Measurements from ENCODE around the gene PAK4.
"Not testable (repeated sequence)": the region's sequence is repeated elsewhere in the genome, so short reads cannot be mapped to it uniquely, and the experiment has no call there.

Gene PAK4

DNA sequence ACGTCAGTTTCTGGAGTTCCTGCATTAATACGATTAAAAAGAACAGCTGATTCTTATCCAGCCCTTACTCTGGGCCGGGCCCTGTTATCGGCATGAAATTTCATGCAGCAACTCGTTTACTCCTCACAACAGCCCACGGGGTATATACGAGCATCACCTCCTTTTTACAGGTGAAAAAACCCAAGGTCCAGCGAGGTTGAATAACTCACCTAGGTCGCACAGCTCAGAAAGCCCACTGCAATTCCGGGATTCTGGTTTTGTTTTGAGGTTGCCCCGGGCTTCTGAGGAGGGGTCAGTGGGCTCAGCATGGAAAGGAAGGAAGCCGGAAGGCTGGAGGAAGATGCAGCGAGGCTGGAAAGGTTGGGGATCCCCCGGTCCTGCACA, 42.0 kb upstream of the PAK4 start:
- peak overlapping the region; percentile 32 for H3K4me3 ChIP-seq (ENCODE audit: low read depth, low read length)
- DNase-seq (ENCODE audit: low read depth) = no peak
- no peak for TF ChIP-seq CTCF (IDR thresholded peaks at IDR 0.05; ENCODE audit: low read depth, low read length, missing control alignments)
- in situ Hi-C loops (cut with HindIII; ENCODE audit: low sequenced_read_pairs) = no loop called here

- peak within 1 kb of the TSS; percentile 32 for H3K4me3 ChIP-seq (ENCODE audit: low read depth, low read length)
- TF ChIP-seq CTCF (IDR thresholded peaks at IDR 0.05; ENCODE audit: low read depth, low read length, missing control alignments) = no peak
- no peak for DNase-seq (ENCODE audit: low read depth)
- in situ Hi-C loops (cut with HindIII; ENCODE audit: low sequenced_read_pairs) = no loop called here
Measured at GRCh38 chr19:39083983-39084731, 41.4 kb upstream of the PAK4 start, which contains the start of gene ACP7. Gene ACP7, plus strand, starts transcription at chr19:39084368. Its CDS starts 902 bp downstream, at chr19:39085270.

- in situ Hi-C loops (cut with HindIII; ENCODE audit: low sequenced_read_pairs) = no loop called here
- no peak for DNase-seq (ENCODE audit: low read depth)
- H3K4me3 ChIP-seq (ENCODE audit: low read depth, low read length) = peak overlapping the region; percentile 32
- no peak for TF ChIP-seq CTCF (IDR thresholded peaks at IDR 0.05; ENCODE audit: low read depth, low read length, missing control alignments)
Measured at GRCh38 chr19:39084732-39085080, 40.9 kb upstream of the PAK4 start.

GRCh38 chr19:39085392-39085791, 40.2 kb upstream of the PAK4 start:
- no peak for DNase-seq (ENCODE audit: low read depth)
- in situ Hi-C loops (cut with HindIII; ENCODE audit: low sequenced_read_pairs) = no loop called here

DNA sequence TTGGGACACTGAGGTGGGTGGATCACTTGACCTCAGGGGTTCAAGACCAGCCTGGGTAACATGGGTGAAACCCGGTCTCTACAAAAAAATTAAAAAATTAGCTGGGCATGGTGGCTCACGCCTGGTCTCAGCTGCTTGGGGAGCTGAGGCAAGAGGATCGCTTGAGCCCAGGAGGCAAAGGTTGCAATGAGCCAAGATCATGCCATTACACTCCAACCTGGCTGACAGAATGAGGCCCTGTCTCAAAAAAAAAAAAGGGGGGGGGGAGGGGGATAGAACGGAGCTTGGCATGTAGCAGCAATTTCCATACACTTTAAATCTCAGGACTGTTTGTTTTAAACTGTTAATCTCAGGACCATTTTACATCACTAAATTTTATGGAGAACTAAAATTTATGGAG, 39.2 kb upstream of the PAK4 start:
- H3K4me3 ChIP-seq (ENCODE audit: low read depth, low read length) = no peak overlapping the region
- in situ Hi-C loops (cut with HindIII; ENCODE audit: low sequenced_read_pairs) = no loop called here
- no peak for DNase-seq (ENCODE audit: low read depth)
- TF ChIP-seq CTCF (IDR thresholded peaks at IDR 0.05; ENCODE audit: low read depth, low read length, missing control alignments) = no peak

More at GRCh38 chr19:39085392-39085791, 40.2 kb upstream of the PAK4 start:
- no peak overlapping the region for H3K4me3 ChIP-seq (ENCODE audit: low read depth, low read length)
- no peak for TF ChIP-seq CTCF (IDR thresholded peaks at IDR 0.05; ENCODE audit: low read depth, low read length, missing control alignments)

- in situ Hi-C loops (cut with HindIII; ENCODE audit: low sequenced_read_pairs) = no loop called here
- no peak for DNase-seq (ENCODE audit: low read depth)
- no peak overlapping the region for H3K4me3 ChIP-seq (ENCODE audit: low read depth, low read length)
- no peak for TF ChIP-seq CTCF (IDR thresholded peaks at IDR 0.05; ENCODE audit: low read depth, low read length, missing control alignments)
Measured at GRCh38 chr19:39087907-39088686, 37.5 kb upstream of the PAK4 start.

GRCh38 chr19:39090016-39090415, 35.6 kb upstream of the PAK4 start:
- H3K4me3 ChIP-seq (ENCODE audit: low read depth, low read length); DNase-seq (ENCODE audit: low read depth); in situ Hi-C loops (cut with HindIII; ENCODE audit: low sequenced_read_pairs): not testable (repeated sequence)

All from astrocyte of the cerebellum (primary cell).